Fibroblast of lung (primary cell): ENCODE measurements around the gene CES2.

Source experiments
- CTCF ChIP-seq, 2 donors: IDR thresholded peaks in 1 of 2; conservative IDR thresholded peaks in 1 of 2; 1 replicate in 1 of 2; 2 replicates in 1 of 2; pipeline ENCODE4 v1.5.1; 2011 to 2012; ENCODE audit warnings: low read length in 2 of 2, control low read depth in 1 of 2, inconsistent platforms in 1 of 2, low read depth in 1 of 2, mild to moderate bottlenecking in 1 of 2
- EZH2 ChIP-seq: IDR thresholded peaks from 2 replicates; pipeline ENCODE4 v1.5.1; 2012; ENCODE audit warnings: low read length, control low read depth, mild to moderate bottlenecking; ENCODE audit errors: missing control alignments

DNA sequence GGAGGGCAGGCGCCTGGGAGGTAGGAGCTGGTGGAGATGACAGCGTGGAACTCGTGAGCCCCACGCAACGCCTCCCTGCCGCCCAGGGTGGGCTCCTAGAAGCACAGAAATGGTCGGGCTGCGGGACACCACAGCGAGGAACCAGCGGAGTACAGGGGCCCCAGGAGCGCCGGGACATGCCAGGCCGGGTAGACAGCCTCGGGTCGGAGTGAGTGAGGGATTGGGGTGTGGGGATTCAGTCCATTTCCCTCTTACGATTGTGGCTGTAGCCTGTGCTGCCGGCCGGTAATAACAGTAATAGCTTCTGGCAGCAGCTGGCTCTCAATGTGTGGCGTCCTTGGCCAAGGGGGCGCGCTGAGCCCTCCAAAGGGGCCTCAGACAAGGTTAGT, 13.5 kb downstream of the CES2 start:
- no peak for TF ChIP-seq CTCF (conservative IDR thresholded peaks at IDR 0.05 in 1 of 2, IDR thresholded peaks at IDR 0.05 in 1 of 2; ENCODE audit: low read depth in 1 of 2, low read length in 2 of 2)
- TF ChIP-seq EZH2, result no peak
